ENCODE measurements around the gene NPTX2.

Gene NPTX2

DNA sequence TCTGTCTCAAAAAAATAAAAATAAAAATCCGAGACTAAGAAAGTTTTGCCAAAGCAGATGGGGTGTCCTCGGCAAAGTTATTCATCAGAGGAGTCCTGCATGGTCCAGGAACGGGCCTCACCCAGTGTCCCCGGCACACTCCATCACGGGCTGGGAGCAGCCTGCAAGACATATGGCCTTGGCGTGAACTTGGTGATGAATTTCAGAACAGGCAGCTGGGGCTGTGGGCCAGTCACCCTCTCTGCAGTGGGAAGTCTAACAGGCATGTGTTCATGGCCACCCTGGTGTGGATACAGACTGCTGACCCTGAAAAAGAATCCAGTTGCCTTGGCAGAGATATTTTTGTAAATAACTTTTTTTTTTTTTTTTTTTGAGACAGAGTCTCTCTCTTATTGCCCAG, 34.7 kb downstream of the NPTX2 start:
- in situ Hi-C loops (cut with MboI; ENCODE audit: low sequenced_read_pairs): no loop called here
- Histone ChIP-seq H3K4me3 (no peak overlapping the region), H3K9me3 (0 out of 2 replicates have a peak, but pooled peaks cover 2% of the 10 kb centered on the region), H3K27me3 (ENCODE audit: low read depth) (no peaks in the 10 kb centered on the region), H3K4me1 (peaks cover 5% of the 10 kb centered on the region), H3K36me3 (replicated peaks) (no peaks in the 10 kb centered on the region)
- DNase-seq (ENCODE audit: low spot score in 2 of 2): no peak

DNA sequence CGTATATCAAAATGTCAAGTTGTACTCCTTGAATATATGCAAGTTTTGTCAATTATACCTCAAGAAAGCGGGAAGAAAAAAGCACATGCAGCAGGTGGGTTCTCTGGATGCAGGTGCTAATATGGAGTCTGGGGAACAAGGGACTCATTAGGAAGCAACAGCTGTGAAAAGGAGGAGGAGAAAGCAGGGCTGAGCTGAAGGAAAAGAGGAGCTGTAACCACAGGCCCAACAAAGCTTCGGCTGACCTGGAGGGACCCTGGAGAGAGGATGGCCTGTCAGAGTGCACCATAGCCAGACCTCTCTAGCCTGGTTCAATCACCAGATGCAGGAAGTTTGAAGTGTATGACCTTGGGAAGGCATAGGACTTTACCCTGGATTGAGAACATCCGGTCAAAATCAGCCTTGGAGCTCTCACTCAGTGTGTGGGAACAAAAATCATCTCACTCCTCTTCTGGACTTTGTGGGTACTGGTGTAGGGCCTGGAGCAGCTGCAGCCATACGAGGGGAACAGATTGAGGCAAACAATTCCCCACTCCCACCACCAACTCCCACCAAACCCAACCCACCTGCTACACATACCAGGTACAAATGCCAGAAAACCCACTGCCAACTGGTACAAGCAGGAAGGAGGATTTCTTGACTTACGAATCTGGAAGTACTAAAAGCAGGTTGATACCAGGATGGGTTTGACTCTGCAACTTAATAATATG, 36.7 kb downstream of the NPTX2 start:
- H3K9me3 ChIP-seq: 0 out of 2 replicates have a peak, but pooled peaks cover 2% of the 10 kb centered on the region
- no peak overlapping the region for H3K4me3 ChIP-seq
- no peaks in the 10 kb centered on the region for H3K27me3 ChIP-seq (ENCODE audit: low read depth)
- H3K4me1 ChIP-seq: peaks cover 3% of the 10 kb centered on the region
- in situ Hi-C loops (cut with MboI; ENCODE audit: low sequenced_read_pairs): no loop called here
- H3K36me3 ChIP-seq (replicated peaks): no peaks in the 10 kb centered on the region
- no peak for DNase-seq (ENCODE audit: low spot score in 2 of 2)

DNA sequence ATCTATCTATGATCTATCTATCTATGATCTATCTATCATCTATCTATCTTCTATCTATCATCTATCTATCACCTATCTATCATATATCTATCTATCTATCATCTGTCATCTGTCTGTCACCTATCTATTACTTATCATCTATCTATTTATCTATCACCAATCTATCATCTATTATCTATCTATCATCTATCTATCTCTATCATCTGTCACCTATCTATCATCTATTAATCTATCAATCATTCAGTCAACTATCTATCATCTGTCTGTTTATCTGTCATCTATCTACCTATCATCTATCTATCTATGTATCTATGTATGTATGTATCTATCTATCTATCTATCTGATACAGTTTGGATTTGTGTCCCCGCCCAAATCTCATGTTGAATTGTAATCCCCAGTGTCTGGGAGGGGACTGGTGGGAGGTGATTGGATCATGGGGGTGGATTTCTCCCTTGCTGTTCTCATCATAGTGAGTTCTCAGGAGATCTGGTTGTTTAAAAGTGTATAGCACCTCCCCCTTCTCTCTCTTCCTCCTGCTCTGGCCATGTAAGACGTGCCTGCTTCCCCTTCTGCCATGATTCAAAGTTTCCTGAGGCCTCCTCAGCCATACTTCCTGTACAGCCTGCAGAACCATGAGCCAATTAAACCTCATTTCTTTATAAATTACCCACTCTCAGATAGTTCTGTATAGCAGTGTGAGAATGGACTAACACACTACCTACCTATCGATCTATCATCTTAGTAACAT, 37.6 kb downstream of the NPTX2 start:
- DNase-seq (ENCODE audit: low spot score in 2 of 2): no peak
- Histone ChIP-seq H3K4me1 (no peaks in the 10 kb centered on the region), H3K36me3 (replicated peaks) (no peaks in the 10 kb centered on the region), H3K27me3 (ENCODE audit: low read depth) (no peaks in the 10 kb centered on the region), H3K4me3 (no peak overlapping the region), H3K9me3 (no peaks in the 10 kb centered on the region)
- in situ Hi-C loops (cut with MboI; ENCODE audit: low sequenced_read_pairs): no loop called here

DNA sequence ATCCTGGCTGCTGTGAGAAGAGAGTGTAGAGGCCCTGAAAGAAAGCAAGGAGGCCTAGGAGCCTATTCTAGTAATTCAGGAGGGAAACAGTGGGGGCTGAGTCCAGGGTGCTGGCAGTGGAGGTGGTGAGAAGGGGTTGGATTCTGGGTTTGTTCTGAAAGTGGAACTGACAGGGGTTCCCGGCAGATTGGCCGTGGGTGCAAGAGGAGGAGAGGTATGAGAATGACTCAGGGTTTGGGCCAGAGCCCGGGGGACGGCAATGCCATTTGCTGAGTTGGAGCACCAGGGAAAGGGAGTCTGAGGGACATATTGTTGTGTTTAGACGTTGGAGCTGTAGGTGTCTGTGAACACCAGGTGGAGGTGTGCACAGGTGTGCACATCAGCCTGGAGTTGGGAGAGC, 38.5 kb downstream of the NPTX2 start:
- no peak overlapping the region for H3K4me3 ChIP-seq
- no peaks in the 10 kb centered on the region for H3K36me3 ChIP-seq (replicated peaks)
- DNase-seq (ENCODE audit: low spot score in 2 of 2): no peak
- no peaks in the 10 kb centered on the region for H3K27me3 ChIP-seq (ENCODE audit: low read depth)
- no peaks in the 10 kb centered on the region for H3K9me3 ChIP-seq
- H3K4me1 ChIP-seq: no peaks in the 10 kb centered on the region
- in situ Hi-C loops (cut with MboI; ENCODE audit: low sequenced_read_pairs): no loop called here

DNA sequence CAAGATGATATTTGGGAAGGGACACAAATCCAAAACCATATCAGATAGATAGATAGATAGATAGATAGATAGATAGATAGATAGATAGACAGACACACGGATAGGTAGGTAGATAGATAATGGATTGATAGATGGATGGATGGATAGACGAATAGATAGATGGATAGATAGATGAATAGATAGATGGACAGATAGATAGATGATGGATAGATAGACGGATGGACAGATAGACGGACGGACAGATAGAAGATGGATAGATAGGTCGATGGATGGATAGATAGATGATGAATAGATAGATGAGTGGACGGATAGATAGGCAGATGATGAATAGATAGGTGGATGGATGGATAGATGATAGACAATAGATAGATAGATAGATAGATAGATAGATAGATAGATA, 39.8 kb downstream of the NPTX2 start:
- H3K9me3 ChIP-seq: no peaks in the 10 kb centered on the region
- H3K4me3 ChIP-seq: no peak overlapping the region
- H3K4me1 ChIP-seq: no peaks in the 10 kb centered on the region
- no peak for DNase-seq (ENCODE audit: low spot score in 2 of 2)
- in situ Hi-C loops (cut with MboI; ENCODE audit: low sequenced_read_pairs): no loop called here
- H3K36me3 ChIP-seq (replicated peaks): no peaks in the 10 kb centered on the region
- no peaks in the 10 kb centered on the region for H3K27me3 ChIP-seq (ENCODE audit: low read depth)

DNA sequence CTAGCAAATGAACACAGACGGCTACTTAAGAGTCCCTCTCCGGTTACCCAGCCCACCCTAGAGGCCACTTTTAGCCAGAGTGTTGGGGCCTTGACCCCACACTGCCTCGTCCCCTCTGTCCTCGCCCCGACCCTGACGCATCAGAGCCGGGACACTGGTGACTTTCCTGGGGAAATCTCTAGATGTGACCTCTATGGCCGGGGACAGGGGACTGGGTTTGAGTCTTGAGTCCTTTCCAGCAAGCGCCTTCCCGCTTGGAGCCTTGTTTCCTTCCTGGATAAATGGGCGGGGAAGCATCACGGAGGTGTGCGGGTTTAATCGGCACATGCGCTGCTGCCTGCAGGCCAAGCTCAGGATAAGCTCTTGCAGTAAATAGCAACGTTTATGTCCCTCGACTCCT, 40.7 kb downstream of the NPTX2 start:
- H3K36me3 ChIP-seq (replicated peaks): no peaks in the 10 kb centered on the region
- in situ Hi-C loops (cut with MboI; ENCODE audit: low sequenced_read_pairs): no loop called here
- DNase-seq (ENCODE audit: low spot score in 2 of 2): no peak
- no peak overlapping the region for H3K4me3 ChIP-seq
- no peaks in the 10 kb centered on the region for H3K9me3 ChIP-seq
- no peaks in the 10 kb centered on the region for H3K27me3 ChIP-seq (ENCODE audit: low read depth)
- H3K4me1 ChIP-seq: no peaks in the 10 kb centered on the region

DNA sequence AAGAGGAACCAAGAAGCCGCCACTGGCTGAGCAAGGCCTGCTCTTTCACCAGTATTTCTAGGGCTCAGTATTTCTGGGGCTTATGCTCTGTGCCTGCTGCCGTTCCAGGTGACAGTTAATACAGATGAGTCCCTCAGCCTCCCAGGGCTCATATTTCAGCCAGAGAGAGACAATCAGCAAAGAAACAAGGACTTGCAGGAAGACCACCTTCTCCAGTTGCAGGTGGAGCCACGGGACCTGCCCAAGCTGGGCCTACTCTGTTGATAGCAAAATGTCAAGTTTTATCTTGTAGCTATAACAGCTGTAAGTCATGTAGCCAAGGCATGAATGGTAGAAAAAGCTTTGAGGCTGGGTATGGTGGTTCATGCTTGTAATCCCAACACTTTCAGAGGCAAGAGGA, 42.7 kb downstream of the NPTX2 start:
- no peak for DNase-seq (ENCODE audit: low spot score in 2 of 2)
- in situ Hi-C loops (cut with MboI; ENCODE audit: low sequenced_read_pairs): no loop called here
- Histone ChIP-seq H3K36me3 (replicated peaks) (no peaks in the 10 kb centered on the region), H3K4me1 (no peaks in the 10 kb centered on the region), H3K4me3 (no peak overlapping the region), H3K9me3 (no peaks in the 10 kb centered on the region), H3K27me3 (ENCODE audit: low read depth) (no peaks in the 10 kb centered on the region)

DNA sequence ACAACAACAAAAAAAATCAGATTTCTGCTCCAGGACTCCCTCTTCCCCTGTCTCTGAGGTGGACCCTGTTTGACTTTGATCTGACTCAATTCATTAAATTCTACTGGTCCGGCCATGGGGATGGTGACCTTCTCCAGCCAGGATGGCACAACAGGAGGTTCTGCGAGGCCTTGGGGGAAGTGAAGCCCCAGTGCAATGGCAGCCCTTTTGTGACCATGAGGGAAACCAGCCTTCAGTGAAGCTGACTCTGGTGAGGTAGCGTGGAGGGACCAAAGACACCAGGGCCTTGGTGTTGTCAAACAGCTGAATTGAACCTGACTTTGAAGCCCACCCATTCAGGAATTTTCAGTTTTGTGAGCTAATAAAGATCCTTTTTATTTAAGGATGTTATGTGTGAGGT, 44.5 kb downstream of the NPTX2 start:
- Histone ChIP-seq H3K36me3 (replicated peaks) (no peaks in the 10 kb centered on the region), H3K27me3 (ENCODE audit: low read depth) (no peaks in the 10 kb centered on the region), H3K4me3 (no peak overlapping the region), H3K4me1 (no peaks in the 10 kb centered on the region), H3K9me3 (no peaks in the 10 kb centered on the region)
- no peak for DNase-seq (ENCODE audit: low spot score in 2 of 2)
- in situ Hi-C loops (cut with MboI; ENCODE audit: low sequenced_read_pairs): no loop called here

DNA sequence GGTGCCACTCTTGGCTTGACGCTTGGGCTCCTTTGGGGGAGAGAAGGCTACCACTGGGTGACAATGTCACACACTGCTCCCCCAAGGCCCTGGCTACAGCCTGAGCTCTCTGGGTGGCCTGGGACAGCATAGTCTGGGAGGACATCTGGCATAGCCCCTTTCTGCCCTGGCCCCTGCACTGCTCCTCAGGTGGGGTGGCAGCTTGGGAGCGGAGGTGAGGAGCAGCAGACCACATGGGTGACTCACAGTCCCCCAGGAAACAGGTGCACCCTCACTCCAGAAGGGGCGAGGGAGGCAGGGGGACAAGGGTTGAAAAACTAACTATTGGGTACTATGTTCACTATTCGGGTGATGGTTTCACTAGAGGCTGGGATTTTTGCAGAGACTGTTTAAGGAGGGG, 45.2 kb downstream of the NPTX2 start:
- in situ Hi-C loops (cut with MboI; ENCODE audit: low sequenced_read_pairs): no loop called here
- DNase-seq (ENCODE audit: low spot score in 2 of 2): no peak
- no peaks in the 10 kb centered on the region for H3K27me3 ChIP-seq (ENCODE audit: low read depth)

DNA sequence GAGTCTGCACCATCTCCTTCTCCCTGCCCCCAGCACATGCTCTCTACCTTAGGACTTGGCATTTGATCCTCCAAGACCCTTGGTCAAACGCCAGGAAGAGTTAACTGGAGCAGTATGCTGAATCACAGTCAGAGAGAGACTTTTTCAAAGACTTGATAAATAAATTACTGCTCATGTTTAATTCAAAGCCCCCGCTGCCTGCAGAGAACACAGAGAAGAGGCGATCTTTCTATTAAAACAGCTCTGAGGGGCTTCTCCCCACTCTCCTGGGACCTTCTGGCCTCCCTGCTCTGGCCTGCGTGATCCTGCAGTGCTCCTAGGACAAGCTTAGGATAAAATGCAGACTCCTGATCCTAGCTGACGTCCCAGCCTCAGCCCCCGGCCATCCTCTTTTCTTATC, 47.8 kb downstream of the NPTX2 start:
- Histone ChIP-seq H3K27me3 (ENCODE audit: low read depth) (no peaks in the 10 kb centered on the region), H3K36me3 (replicated peaks) (no peaks in the 10 kb centered on the region), H3K4me3 (no peak overlapping the region), H3K4me1 (no peaks in the 10 kb centered on the region), H3K9me3 (no peaks in the 10 kb centered on the region)
- in situ Hi-C loops (cut with MboI; ENCODE audit: low sequenced_read_pairs): no loop called here
- DNase-seq (ENCODE audit: low spot score in 2 of 2): no peak

More for the DNA sequence above, 45.2 kb downstream of the NPTX2 start:
- Histone ChIP-seq H3K36me3 (replicated peaks) (no peaks in the 10 kb centered on the region), H3K4me3 (no peak overlapping the region), H3K9me3 (no peaks in the 10 kb centered on the region), H3K4me1 (no peaks in the 10 kb centered on the region)

DNA sequence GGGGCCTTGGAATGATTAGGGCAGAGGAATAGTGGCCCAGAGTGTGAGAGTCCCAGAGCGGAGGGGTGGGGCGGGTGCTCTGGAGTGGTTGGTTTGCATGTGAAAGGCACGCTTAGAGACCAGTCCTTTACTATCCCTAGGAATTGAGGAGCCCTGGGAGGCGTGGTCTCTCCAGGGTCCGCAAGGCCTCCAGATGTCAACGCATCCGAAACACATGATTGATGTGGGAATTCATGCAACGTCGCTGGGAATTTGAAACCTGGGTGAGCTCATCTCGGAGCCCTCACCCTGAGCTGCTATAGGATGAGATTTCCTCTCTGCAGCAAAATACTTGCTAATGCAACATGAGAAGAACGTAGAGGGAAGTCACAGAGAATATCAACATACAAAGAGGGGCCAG, 51.2 kb downstream of the NPTX2 start:
- DNase-seq (ENCODE audit: low spot score in 2 of 2): peak; percentile 4 to 61
- Histone ChIP-seq H3K4me3 (no peak overlapping the region), H3K4me1 (no peaks in the 10 kb centered on the region), H3K36me3 (replicated peaks) (no peaks in the 10 kb centered on the region), H3K27me3 (ENCODE audit: low read depth) (no peaks in the 10 kb centered on the region), H3K9me3 (no peaks in the 10 kb centered on the region)
- in situ Hi-C loops (cut with MboI; ENCODE audit: low sequenced_read_pairs): no loop called here

DNA sequence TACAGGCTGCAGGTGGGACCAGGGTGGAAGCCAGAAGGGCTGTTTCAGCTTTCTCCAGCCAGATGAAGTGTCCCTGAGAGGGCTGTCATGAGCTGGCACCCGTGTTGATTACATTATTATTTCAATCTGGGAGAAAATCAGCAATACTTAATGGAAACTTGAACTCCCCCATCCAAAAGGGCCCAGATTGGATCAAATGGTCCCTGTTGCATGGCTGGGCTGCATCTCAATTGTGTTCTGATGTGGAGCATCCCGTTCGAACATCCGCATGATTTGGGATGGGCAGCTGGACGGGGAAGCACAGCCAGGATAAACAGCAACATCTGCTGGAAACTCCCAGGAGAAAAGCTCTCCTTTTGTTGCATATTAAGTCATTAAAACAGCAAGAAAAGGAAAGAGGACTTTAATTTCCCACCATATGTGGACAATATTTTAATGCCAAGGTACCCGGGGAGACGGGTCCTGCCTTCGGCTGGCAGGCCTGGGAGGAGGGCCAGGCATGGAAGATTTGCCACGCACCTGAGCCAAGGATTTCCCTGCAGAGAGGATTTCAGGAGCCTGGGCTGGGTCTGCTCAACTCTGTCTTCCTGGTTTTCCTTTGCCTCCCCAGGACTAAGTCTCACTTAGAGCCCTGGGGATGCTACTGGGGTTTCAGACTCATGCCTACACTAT, 52.4 kb downstream of the NPTX2 start:
- H3K27me3 ChIP-seq (ENCODE audit: low read depth): no peaks in the 10 kb centered on the region
- in situ Hi-C loops (cut with MboI; ENCODE audit: low sequenced_read_pairs): no loop called here
- DNase-seq (ENCODE audit: low spot score in 2 of 2): no peak
- no peak overlapping the region for H3K4me3 ChIP-seq
- H3K9me3 ChIP-seq: no peaks in the 10 kb centered on the region
- H3K4me1 ChIP-seq: no peaks in the 10 kb centered on the region
- no peaks in the 10 kb centered on the region for H3K36me3 ChIP-seq (replicated peaks)

DNA sequence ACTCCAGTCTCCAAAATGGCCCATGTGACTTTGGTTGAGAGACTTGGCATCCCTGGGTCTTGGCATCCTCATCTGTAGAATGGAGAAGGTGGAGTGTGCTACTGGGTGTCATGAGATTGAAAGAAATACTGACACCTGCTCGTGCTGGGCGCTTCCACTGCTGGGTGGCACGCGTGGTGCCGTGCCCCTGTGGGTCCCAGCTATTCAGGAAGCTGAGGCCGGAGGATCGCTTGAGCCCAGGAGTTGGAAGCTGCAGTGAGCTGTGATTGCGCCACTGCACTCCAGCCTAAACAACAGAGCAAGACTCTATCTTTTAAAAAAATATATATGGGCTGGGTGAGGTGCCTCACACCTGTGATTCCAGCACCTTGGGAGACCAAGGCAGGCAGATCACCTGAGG, 53.1 kb downstream of the NPTX2 start:
- no peaks in the 10 kb centered on the region for H3K27me3 ChIP-seq (ENCODE audit: low read depth)
- no peak for DNase-seq (ENCODE audit: low spot score in 2 of 2)
- H3K4me3 ChIP-seq: no peak overlapping the region
- in situ Hi-C loops (cut with MboI; ENCODE audit: low sequenced_read_pairs): no loop called here
- H3K9me3 ChIP-seq: no peaks in the 10 kb centered on the region
- H3K4me1 ChIP-seq: no peaks in the 10 kb centered on the region
- no peaks in the 10 kb centered on the region for H3K36me3 ChIP-seq (replicated peaks)

DNA sequence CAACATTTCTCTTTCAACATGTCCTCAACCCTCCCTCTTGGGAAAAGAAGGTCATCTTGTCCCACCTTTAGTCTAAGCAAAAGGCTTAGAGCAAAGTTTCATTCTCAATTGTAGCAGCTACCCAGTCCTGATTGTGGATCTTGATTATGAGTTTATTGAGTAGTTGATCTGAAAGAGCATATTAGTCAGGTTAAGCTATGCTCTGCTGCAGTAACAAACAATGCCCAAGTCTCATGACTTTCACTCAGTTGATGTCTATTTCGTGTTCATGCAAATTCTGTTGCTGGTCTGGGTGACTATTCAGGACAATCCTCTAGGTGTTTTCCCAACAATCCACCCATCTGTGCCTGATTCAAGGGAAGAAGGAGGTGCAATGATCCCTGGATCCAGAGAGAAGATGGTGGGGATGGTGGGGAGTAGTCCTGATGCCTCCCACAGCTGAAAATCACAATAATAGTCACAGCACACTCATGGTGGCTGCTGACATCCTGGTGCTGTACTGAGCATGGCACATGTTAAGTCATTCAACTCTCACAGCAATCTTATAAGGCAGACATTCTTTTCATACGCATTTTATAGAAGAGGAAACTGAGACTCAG, 54.7 kb downstream of the NPTX2 start:
- H3K9me3 ChIP-seq: no peaks in the 10 kb centered on the region
- no peak for DNase-seq (ENCODE audit: low spot score in 2 of 2)
- H3K4me3 ChIP-seq: no peak overlapping the region
- in situ Hi-C loops (cut with MboI; ENCODE audit: low sequenced_read_pairs): no loop called here
- H3K36me3 ChIP-seq (replicated peaks): no peaks in the 10 kb centered on the region
- no peaks in the 10 kb centered on the region for H3K4me1 ChIP-seq
- no peaks in the 10 kb centered on the region for H3K27me3 ChIP-seq (ENCODE audit: low read depth)
